ENCODE results near the gene TENM4. TPM values are rescaled to one million over a fixed set of nuclear protein-coding genes. Genes with fewer than 3 reads are reported as not detected.

The TENM4 gene
- total RNA-seq, 2 experiments from 2014 or later = not detected

DNA sequence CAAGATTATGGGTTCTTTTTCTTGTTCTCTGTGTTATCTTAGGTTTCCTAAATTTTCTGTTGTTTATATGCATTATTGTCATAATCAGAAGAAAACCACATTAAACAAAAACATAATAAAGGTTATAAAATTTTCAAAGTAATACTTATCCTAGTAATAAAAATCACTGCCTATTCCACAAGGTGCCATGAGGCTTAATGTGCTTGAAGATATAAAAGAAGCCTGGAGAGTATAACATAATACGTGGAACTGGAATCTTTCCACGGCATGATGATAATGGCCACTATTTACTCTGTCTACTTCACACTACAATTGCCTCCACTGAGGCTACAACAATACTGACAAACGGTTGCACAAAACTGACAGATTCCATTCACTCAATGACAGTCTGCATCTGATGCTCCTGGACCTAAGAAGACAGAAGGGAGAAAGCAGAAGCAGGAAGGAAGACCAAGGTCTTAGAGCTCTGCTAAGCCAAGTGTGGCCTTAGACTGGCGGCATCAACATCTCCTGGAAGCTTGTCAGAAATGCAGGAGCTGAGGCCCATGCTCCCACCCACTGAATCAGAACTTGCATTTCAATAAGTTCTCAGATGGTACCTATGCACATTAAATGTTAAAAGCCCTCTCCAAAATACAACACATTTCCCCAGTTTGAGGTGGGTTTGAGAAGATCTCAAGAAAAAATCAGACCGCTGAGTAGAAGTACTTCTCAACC is 13.1 kb downstream of the TENM4 start:
- intact Hi-C loops (cut with micrococcal nuclease) = no loop called here
- ATAC-seq = no peak

DNA sequence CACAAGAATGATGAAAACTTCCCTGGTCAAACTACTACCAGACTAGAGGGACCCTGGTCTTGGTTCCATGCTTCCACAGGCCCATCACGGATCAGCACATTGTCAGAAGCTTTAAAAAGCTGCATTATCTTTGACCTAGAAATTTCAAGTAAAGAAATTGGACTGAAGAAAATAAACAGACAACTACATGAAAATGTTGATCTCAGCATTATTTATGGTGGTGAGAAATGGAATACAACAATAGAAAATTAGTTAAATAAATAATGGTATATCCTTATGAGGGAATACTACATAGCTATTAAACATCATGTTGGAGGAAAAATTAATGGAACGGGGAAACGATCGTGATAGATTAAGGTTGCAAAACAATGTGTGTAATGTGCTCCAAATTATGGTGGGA is 13.7 kb downstream of the TENM4 start:
- CTCF ChIA-PET = no interaction called here
- intact Hi-C loops (cut with micrococcal nuclease) = no loop called here
- Mint-ChIP-seq H3K9me3 (no peaks in the 10 kb centered on the region), H3K4me3 (no peak overlapping the region), H3K36me3 (ENCODE audit: low read depth) (no peaks in the 10 kb centered on the region), H3K4me1 (ENCODE audit: low read depth) (no peaks in the 10 kb centered on the region), H3K27me3 (peaks cover 2% of the 10 kb centered on the region), H3K27ac (no peak overlapping the region)
- ATAC-seq (no peak), DNase-seq (no peak)
- TF ChIP-seq, protein P1, sequence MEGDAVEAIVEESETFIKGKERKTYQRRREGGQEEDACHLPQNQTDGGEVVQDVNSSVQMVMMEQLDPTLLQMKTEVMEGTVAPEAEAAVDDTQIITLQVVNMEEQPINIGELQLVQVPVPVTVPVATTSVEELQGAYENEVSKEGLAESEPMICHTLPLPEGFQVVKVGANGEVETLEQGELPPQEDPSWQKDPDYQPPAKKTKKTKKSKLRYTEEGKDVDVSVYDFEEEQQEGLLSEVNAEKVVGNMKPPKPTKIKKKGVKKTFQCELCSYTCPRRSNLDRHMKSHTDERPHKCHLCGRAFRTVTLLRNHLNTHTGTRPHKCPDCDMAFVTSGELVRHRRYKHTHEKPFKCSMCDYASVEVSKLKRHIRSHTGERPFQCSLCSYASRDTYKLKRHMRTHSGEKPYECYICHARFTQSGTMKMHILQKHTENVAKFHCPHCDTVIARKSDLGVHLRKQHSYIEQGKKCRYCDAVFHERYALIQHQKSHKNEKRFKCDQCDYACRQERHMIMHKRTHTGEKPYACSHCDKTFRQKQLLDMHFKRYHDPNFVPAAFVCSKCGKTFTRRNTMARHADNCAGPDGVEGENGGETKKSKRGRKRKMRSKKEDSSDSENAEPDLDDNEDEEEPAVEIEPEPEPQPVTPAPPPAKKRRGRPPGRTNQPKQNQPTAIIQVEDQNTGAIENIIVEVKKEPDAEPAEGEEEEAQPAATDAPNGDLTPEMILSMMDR (IDR thresholded peaks at IDR 0.05) = no peak
- POLR2A ChIA-PET = no interaction called here

More for the DNA sequence above, 13.1 kb downstream of the TENM4 start:
- H3K9me3 Mint-ChIP-seq = no peaks in the 10 kb centered on the region
- H3K4me3 Mint-ChIP-seq = no peak overlapping the region
- CTCF ChIA-PET = no interaction called here
- no peak for DNase-seq
- H3K27ac Mint-ChIP-seq = no peak overlapping the region
- H3K27me3 Mint-ChIP-seq = peaks cover 4% of the 10 kb centered on the region
- H3K4me1 Mint-ChIP-seq (ENCODE audit: low read depth) = no peaks in the 10 kb centered on the region
- TF ChIP-seq, protein P1 (IDR thresholded peaks at IDR 0.05) = no peak
- POLR2A ChIA-PET = no interaction called here
- no peaks in the 10 kb centered on the region for H3K36me3 Mint-ChIP-seq (ENCODE audit: low read depth)

DNA sequence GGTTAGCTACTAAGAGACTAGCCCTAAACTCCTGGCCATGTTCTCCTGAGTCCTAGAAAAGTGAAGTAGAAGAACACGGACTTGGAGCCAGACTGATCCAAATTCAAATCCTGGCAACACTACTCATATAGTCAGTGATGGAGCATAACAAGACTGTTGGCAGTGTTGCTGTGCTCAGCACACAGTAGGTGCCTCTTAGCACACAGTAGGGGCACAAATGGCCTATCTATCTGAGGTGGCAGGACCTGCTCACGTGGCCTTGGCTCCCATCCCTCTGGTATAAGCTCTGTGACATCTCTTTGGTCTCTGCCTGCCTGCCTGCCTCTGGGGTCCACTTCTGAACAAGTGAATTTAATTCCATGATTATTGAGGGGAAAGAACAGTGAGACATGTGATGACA is 15.4 kb downstream of the TENM4 start:
- intact Hi-C loops (cut with micrococcal nuclease) = no loop called here
- Mint-ChIP-seq H3K9me3 (no peaks in the 10 kb centered on the region), H3K27me3 (no peaks in the 10 kb centered on the region), H3K27ac (no peak overlapping the region), H3K4me1 (ENCODE audit: low read depth) (no peaks in the 10 kb centered on the region), H3K4me3 (no peak overlapping the region), H3K36me3 (ENCODE audit: low read depth) (no peaks in the 10 kb centered on the region)
- ATAC-seq (no peak), DNase-seq (no peak)
- ChIA-PET POLR2A (no interaction called here), CTCF (no interaction called here)
- TF ChIP-seq, protein P1 (IDR thresholded peaks at IDR 0.05) = no peak

DNA sequence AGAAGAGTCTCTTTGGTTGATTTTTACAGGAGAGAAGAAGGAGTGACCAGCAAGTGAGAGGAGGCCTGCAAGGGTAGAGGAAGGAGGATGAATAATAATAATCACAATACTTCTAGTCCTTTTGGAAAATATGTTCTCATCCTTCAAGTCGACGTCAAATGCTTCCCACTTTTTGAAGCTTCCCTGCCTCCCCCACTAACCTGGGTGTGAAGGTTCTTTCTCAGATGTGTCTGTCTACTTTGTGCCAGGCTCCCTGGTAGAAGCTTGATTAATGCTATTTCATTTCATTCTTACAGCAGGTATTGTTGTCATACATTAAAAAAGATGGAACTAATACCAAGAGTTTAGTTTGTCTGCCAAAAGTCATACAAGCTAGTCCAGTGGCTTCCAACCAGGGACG is 17.1 kb downstream of the TENM4 start:
- no peak overlapping the region for H3K27ac Mint-ChIP-seq
- TF ChIP-seq, protein P1 (IDR thresholded peaks at IDR 0.05) = no peak
- ChIA-PET CTCF (no interaction called here), POLR2A (no interaction called here)
- DNase-seq (no peak), ATAC-seq (no peak)
- H3K27me3 Mint-ChIP-seq = no peaks in the 10 kb centered on the region
- H3K4me1 Mint-ChIP-seq (ENCODE audit: low read depth) = no peaks in the 10 kb centered on the region
- no peaks in the 10 kb centered on the region for H3K36me3 Mint-ChIP-seq (ENCODE audit: low read depth)
- intact Hi-C loops (cut with micrococcal nuclease) = no loop called here
- no peaks in the 10 kb centered on the region for H3K9me3 Mint-ChIP-seq
- H3K4me3 Mint-ChIP-seq = no peak overlapping the region

DNA sequence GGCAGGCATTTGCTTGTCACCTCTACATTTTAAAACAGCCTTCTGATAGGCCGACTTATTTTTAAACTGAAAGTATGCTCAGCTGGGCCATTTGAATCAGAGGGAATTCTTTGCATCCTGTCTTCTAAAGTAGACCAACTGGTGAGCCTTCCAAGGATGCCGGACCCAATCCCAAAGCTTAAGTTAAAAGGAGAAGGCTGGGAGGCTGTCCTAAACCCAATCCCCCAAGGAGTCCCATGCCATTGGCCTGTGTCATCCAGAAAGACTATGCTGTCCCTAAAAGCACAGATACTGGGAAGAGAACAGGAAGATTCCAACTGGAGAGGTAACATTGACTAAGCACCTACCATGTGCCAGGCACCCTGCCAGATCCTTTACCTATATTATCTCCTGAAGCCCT is 18.0 kb downstream of the TENM4 start:
- no peaks in the 10 kb centered on the region for H3K36me3 Mint-ChIP-seq (ENCODE audit: low read depth)
- H3K4me1 Mint-ChIP-seq (ENCODE audit: low read depth) = no peaks in the 10 kb centered on the region
- TF ChIP-seq, protein P1 (IDR thresholded peaks at IDR 0.05) = no peak
- DNase-seq (no peak), ATAC-seq (no peak)
- no peak overlapping the region for H3K4me3 Mint-ChIP-seq
- H3K9me3 Mint-ChIP-seq = no peaks in the 10 kb centered on the region
- H3K27ac Mint-ChIP-seq = no peak overlapping the region
- intact Hi-C loops (cut with micrococcal nuclease) = no loop called here
- POLR2A ChIA-PET = no interaction called here
- no peaks in the 10 kb centered on the region for H3K27me3 Mint-ChIP-seq
- CTCF ChIA-PET = no interaction called here

Measured in activated CD8-positive, alpha-beta T cell treated with anti-CD3 and anti-CD28 coated beads for 36 hours (primary cell).